OCI-LY1 (cell line): ENCODE measurements around the gene RCOR3.

Experiments
- EZH2 ChIP-seq: fragments of 200-600 bp; sonication (generic), shearing (Covaris generic); IDR thresholded peaks from 2 replicates; pipeline ENCODE4 v1.8.0; 2017; ENCODE audit warnings: borderline replicate concordance, mixed run types, mild to moderate bottlenecking, antibody characterized with exemption, low read length, moderate library complexity, mixed read lengths
- TF ChIP-seq, protein P1 (sequence below): fragments of 200-600 bp; sonication (generic), shearing (Covaris generic); IDR thresholded peaks from 2 replicates; pipeline ENCODE4 v1.5.1; 2017; ENCODE audit warnings: mild to moderate bottlenecking, antibody characterized with exemption, low read length, moderate library complexity, mixed read lengths

DNA sequence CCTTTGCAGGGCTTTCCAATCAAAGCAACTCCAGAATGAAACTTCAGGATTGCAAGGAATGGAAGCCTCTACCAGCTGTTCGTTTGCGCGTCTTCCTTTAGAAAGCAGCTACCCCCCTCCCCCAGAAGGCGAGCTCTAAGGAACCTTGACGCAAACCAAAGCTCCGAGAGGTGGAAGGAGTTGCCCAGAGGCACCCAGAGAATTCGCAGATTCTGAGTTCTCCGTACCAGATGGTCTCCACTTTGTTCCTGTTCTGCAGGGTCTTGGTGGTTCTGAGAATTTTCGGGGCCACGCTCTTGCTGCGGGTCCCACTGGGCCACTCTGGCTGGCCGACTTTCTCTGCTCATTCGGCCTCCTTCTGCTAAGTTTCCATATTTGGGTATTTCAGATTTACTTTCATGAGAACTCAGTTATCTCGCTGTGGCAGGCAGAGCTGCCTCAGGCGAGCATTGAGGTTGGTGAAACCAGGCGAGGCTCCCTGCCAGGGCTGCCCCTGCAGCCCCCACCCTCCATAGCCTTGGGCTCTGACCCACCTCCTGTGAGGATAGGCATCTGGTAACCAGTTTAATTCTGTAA lies 68.3 kb downstream of the RCOR3 start:
- TF ChIP-seq, protein P1, sequence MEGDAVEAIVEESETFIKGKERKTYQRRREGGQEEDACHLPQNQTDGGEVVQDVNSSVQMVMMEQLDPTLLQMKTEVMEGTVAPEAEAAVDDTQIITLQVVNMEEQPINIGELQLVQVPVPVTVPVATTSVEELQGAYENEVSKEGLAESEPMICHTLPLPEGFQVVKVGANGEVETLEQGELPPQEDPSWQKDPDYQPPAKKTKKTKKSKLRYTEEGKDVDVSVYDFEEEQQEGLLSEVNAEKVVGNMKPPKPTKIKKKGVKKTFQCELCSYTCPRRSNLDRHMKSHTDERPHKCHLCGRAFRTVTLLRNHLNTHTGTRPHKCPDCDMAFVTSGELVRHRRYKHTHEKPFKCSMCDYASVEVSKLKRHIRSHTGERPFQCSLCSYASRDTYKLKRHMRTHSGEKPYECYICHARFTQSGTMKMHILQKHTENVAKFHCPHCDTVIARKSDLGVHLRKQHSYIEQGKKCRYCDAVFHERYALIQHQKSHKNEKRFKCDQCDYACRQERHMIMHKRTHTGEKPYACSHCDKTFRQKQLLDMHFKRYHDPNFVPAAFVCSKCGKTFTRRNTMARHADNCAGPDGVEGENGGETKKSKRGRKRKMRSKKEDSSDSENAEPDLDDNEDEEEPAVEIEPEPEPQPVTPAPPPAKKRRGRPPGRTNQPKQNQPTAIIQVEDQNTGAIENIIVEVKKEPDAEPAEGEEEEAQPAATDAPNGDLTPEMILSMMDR = no peak
- TF ChIP-seq EZH2 = no peak
